Measurements from ENCODE around the gene EHF. TPM values are rescaled to one million over a fixed set of nuclear protein-coding genes. Genes with fewer than 3 reads are reported as not detected.

Gene EHF
- polyA plus RNA-seq, 6 donors from 2014 or later = not detected

- no peak overlapping the region for H3K4me3 Mint-ChIP-seq
- H3K27ac Mint-ChIP-seq = peak overlapping the region in 1 of 6 donors; percentile 18
- H3K4me1 Mint-ChIP-seq = peaks cover 7 to 11% (median 7%) of the 10 kb centered on the region in 3 donors
- no peak for DNase-seq
- no peak for ATAC-seq (ENCODE audit: low read depth in 2 of 2)
- peaks cover 0 to 4% (median 0%) of the 10 kb centered on the region in 7 donors for H3K9me3 Mint-ChIP-seq
- H3K27me3 Mint-ChIP-seq = no peaks in the 10 kb centered on the region
- no peaks in the 10 kb centered on the region for H3K36me3 Mint-ChIP-seq
Measured at GRCh38 chr11:34646431-34646830, 25.5 kb downstream of the EHF start.

- peaks cover 0 to 4% (median 0%) of the 10 kb centered on the region in 7 donors for H3K9me3 Mint-ChIP-seq
- H3K4me3 Mint-ChIP-seq = no peak overlapping the region
- no peak for ATAC-seq (ENCODE audit: low read depth in 2 of 2)
- H3K27me3 Mint-ChIP-seq = no peaks in the 10 kb centered on the region
- H3K4me1 Mint-ChIP-seq = peaks cover 7 to 13% (median 8%) of the 10 kb centered on the region in 3 donors
- no peak overlapping the region for H3K27ac Mint-ChIP-seq
- H3K36me3 Mint-ChIP-seq = no peaks in the 10 kb centered on the region
- no peak for DNase-seq
Measured at GRCh38 chr11:34647131-34647530, 26.2 kb downstream of the EHF start.

GRCh38 chr11:34647532-34647931, 26.6 kb downstream of the EHF start:
- DNase-seq (no peak), ATAC-seq (ENCODE audit: low read depth in 2 of 2) (no peak)
- H3K4me3 Mint-ChIP-seq = no peak overlapping the region
- no peak overlapping the region for H3K27ac Mint-ChIP-seq
- peaks cover 0 to 4% (median 0%) of the 10 kb centered on the region in 7 donors for H3K9me3 Mint-ChIP-seq
- H3K36me3 Mint-ChIP-seq = no peaks in the 10 kb centered on the region
- peaks cover 7 to 17% (median 8%) of the 10 kb centered on the region in 3 donors for H3K4me1 Mint-ChIP-seq
- H3K27me3 Mint-ChIP-seq = no peaks in the 10 kb centered on the region

- DNase-seq (no peak), ATAC-seq (ENCODE audit: low read depth in 2 of 2) (no peak)
- Mint-ChIP-seq H3K4me3 (no peak overlapping the region), H3K27ac (no peak overlapping the region), H3K4me1 (peaks cover 7 to 22% (median 8%) of the 10 kb centered on the region in 3 donors), H3K27me3 (no peaks in the 10 kb centered on the region), H3K9me3 (peaks cover 0 to 4% (median 0%) of the 10 kb centered on the region in 7 donors), H3K36me3 (no peaks in the 10 kb centered on the region)
Measured at GRCh38 chr11:34648036-34648435, 27.1 kb downstream of the EHF start.

- peaks cover 7 to 26% (median 8%) of the 10 kb centered on the region in 3 donors for H3K4me1 Mint-ChIP-seq
- H3K27me3 Mint-ChIP-seq = no peaks in the 10 kb centered on the region
- H3K36me3 Mint-ChIP-seq = no peaks in the 10 kb centered on the region
- peak overlapping the region in 1 of 6 donors; percentile 16 for H3K27ac Mint-ChIP-seq
- DNase-seq (no peak), ATAC-seq (ENCODE audit: low read depth in 2 of 2) (no peak)
- no peak overlapping the region for H3K4me3 Mint-ChIP-seq
- H3K9me3 Mint-ChIP-seq = peaks cover 0 to 4% (median 0%) of the 10 kb centered on the region in 7 donors
Measured at GRCh38 chr11:34649597-34649996, 28.7 kb downstream of the EHF start.

GRCh38 chr11:34650528-34650927, 29.6 kb downstream of the EHF start:
- no peak for DNase-seq
- Mint-ChIP-seq H3K27ac (peak overlapping the region in 4 of 6 donors; percentile 9 to 73 (median 43)), H3K4me1 (peaks cover 7 to 26% (median 8%) of the 10 kb centered on the region in 3 donors), H3K27me3 (no peaks in the 10 kb centered on the region), H3K4me3 (peak overlapping the region in 7 of 8 donors; percentile 10 to 76 (median 60)), H3K36me3 (no peaks in the 10 kb centered on the region), H3K9me3 (peaks cover 0 to 4% (median 0%) of the 10 kb centered on the region in 7 donors)
- peak; percentile 54 to 55 for ATAC-seq (ENCODE audit: low read depth in 2 of 2)

- H3K9me3 Mint-ChIP-seq = peaks cover 0 to 3% (median 0%) of the 10 kb centered on the region in 7 donors
- peaks cover 7 to 26% (median 8%) of the 10 kb centered on the region in 3 donors for H3K4me1 Mint-ChIP-seq
- DNase-seq (no peak), ATAC-seq (ENCODE audit: low read depth in 2 of 2) (no peak)
- no peaks in the 10 kb centered on the region for H3K36me3 Mint-ChIP-seq
- H3K4me3 Mint-ChIP-seq = no peak overlapping the region
- peaks cover 0 to 4% (median 3%) of the 10 kb centered on the region in 3 donors for H3K27me3 Mint-ChIP-seq
- peak overlapping the region in 1 of 6 donors; percentile 25 for H3K27ac Mint-ChIP-seq
Measured at GRCh38 chr11:34651551-34651950, 30.7 kb downstream of the EHF start.

- no peak for ATAC-seq (ENCODE audit: low read depth in 2 of 2)
- no peak overlapping the region for H3K4me3 Mint-ChIP-seq
- peak overlapping the region in 2 of 6 donors; percentile 13 to 33 for H3K27ac Mint-ChIP-seq
- H3K27me3 Mint-ChIP-seq = peaks cover 0 to 6% (median 5%) of the 10 kb centered on the region in 3 donors
- no peaks in the 10 kb centered on the region for H3K36me3 Mint-ChIP-seq
- peaks cover 7 to 26% (median 8%) of the 10 kb centered on the region in 3 donors for H3K4me1 Mint-ChIP-seq
- no peak for DNase-seq
- H3K9me3 Mint-ChIP-seq = peaks cover 0 to 3% (median 0%) of the 10 kb centered on the region in 7 donors
Measured at GRCh38 chr11:34652191-34652973, 31.5 kb downstream of the EHF start.

GRCh38 chr11:34653031-34653430, 32.1 kb downstream of the EHF start:
- Mint-ChIP-seq H3K9me3 (peaks cover 0 to 3% (median 0%) of the 10 kb centered on the region in 7 donors), H3K4me1 (peaks cover 7 to 26% (median 8%) of the 10 kb centered on the region in 3 donors), H3K36me3 (no peaks in the 10 kb centered on the region), H3K4me3 (no peak overlapping the region), H3K27me3 (peaks cover 0 to 6% (median 5%) of the 10 kb centered on the region in 3 donors), H3K27ac (peak overlapping the region in 2 of 6 donors; percentile 41 to 66)
- ATAC-seq (ENCODE audit: low read depth in 2 of 2) (no peak), DNase-seq (no peak)

GRCh38 chr11:34653851-34654482, 33.1 kb downstream of the EHF start:
- ATAC-seq (ENCODE audit: low read depth in 2 of 2) (peak in 1 of 2 donors; percentile 45), DNase-seq (no peak)
- peaks cover 6 to 9% (median 6%) of the 10 kb centered on the region in 3 donors for H3K27me3 Mint-ChIP-seq
- peaks cover 0 to 3% (median 0%) of the 10 kb centered on the region in 7 donors for H3K9me3 Mint-ChIP-seq
- H3K4me1 Mint-ChIP-seq = peaks cover 7 to 26% (median 8%) of the 10 kb centered on the region in 3 donors
- no peak overlapping the region for H3K27ac Mint-ChIP-seq
- H3K36me3 Mint-ChIP-seq = no peaks in the 10 kb centered on the region
- peak overlapping the region in 2 of 8 donors; percentile 18 to 31 for H3K4me3 Mint-ChIP-seq

GRCh38 chr11:34654483-34655334, 33.8 kb downstream of the EHF start:
- Mint-ChIP-seq H3K36me3 (no peaks in the 10 kb centered on the region), H3K27ac (no peak overlapping the region), H3K4me3 (no peak overlapping the region), H3K4me1 (peaks cover 7 to 26% (median 8%) of the 10 kb centered on the region in 3 donors), H3K9me3 (peaks cover 0 to 3% (median 0%) of the 10 kb centered on the region in 7 donors), H3K27me3 (peaks cover 6 to 9% (median 6%) of the 10 kb centered on the region in 3 donors)
- DNase-seq (no peak), ATAC-seq (ENCODE audit: low read depth in 2 of 2) (no peak)

- Mint-ChIP-seq H3K27me3 (peaks cover 6 to 9% (median 6%) of the 10 kb centered on the region in 3 donors), H3K36me3 (no peaks in the 10 kb centered on the region), H3K27ac (no peak overlapping the region), H3K9me3 (peaks cover 0 to 3% (median 0%) of the 10 kb centered on the region in 7 donors), H3K4me1 (peaks cover 3 to 18% (median 7%) of the 10 kb centered on the region in 3 donors), H3K4me3 (no peak overlapping the region)
- DNase-seq (no peak), ATAC-seq (ENCODE audit: low read depth in 2 of 2) (no peak)
Measured at GRCh38 chr11:34655335-34656008, 34.6 kb downstream of the EHF start.

Measured in naive B cell (primary cell).